ENCODE results near the gene PROCR. TPM values are rescaled to one million over a fixed set of nuclear protein-coding genes. Genes with fewer than 3 reads are reported as not detected.
"Not testable (repeated sequence)": the region's sequence is repeated elsewhere in the genome, so short reads cannot be mapped to it uniquely, and the experiment has no call there.

The PROCR gene
- polyA plus RNA-seq, 4 donors, result 8.3 to 32.1 (median 18.6) TPM

DNA sequence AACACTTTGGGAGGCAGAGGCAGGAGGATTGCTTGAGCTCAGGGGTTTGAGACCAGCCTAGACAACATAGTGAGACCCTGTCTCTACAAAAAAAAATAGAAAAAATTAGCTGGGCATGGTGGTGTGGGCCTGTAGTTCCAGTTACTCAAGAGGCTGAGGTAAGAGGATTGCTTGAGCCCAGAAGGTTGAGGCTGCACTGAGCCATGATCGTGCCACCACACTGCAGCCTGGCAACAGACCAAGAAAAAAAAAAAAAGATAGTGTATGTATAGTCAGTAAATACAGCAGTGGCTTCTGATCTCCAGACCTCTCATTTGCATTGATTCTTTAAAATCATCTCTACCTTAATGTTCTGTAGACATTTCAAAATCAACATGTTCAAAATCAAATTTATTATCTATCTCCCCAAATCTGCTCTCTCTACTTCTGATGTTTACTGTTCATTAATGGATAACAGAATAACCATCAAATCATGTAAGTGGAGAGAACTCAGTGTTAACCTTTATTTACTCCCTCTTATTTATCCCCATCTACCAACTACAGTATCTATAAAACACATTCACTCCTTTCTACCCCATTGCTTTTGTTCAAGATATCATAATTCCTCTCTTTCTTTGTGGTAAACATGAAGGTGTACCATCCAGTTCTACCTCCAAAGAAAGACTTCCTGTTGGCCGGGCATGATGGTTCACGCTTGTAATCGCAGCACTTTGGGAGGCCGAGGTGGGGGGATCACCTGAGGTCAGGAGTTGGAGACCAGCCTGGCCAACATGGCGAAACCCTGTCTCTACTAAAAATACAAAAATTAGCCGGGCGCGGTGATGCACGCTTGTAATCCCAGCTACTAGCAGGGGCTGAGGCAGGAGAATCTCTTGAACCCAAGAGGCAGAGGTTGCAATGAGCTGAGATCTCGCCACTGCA is 7.7 kb downstream of the PROCR start:
- FAIRE-seq (no peak), DNase-seq (no peak)
- Histone ChIP-seq H3K36me3 (ENCODE audit: control insufficient read depth in 3 of 3, insufficient read depth in 2 of 3, low read depth in 1 of 3, low read length in 3 of 3) (peaks cover 0 to 11% (median 0%) of the 10 kb centered on the region in 3 donors), H3K4me1 (ENCODE audit: control insufficient read depth in 3 of 3, insufficient read depth in 2 of 3, low read depth in 1 of 3, low read length in 2 of 3) (peaks cover 0 to 1% (median 0%) of the 10 kb centered on the region in 3 donors), H3K27ac (ENCODE audit: low read depth in 1 of 3, low read length in 2 of 3) (no peak overlapping the region), H3K4me3 (ENCODE audit: low read depth in 1 of 3, low read length in 3 of 3) (no peak overlapping the region), H3K9me3 (ENCODE audit: control insufficient read depth in 2 of 2, insufficient read depth in 1 of 2, low read depth in 1 of 2, low read length in 1 of 2) (no peaks in the 10 kb centered on the region), H3K27me3 (ENCODE audit: control insufficient read depth in 3 of 3, insufficient read depth in 3 of 3, low read length in 3 of 3) (no peaks in the 10 kb centered on the region)
- 82 to 87% (median 85%) methylated on average over 11 of the region's 11 CpGs for WGBS, 3 donors

- Histone ChIP-seq H3K4me1 (ENCODE audit: control insufficient read depth in 3 of 3, insufficient read depth in 2 of 3, low read depth in 1 of 3, low read length in 2 of 3) (no peaks in the 10 kb centered on the region), H3K27me3 (ENCODE audit: control insufficient read depth in 3 of 3, insufficient read depth in 3 of 3, low read length in 3 of 3) (no peaks in the 10 kb centered on the region), H3K9me3 (ENCODE audit: control insufficient read depth in 2 of 2, insufficient read depth in 1 of 2, low read depth in 1 of 2, low read length in 1 of 2) (no peaks in the 10 kb centered on the region), H3K27ac (ENCODE audit: low read depth in 1 of 3, low read length in 2 of 3) (no peak overlapping the region), H3K36me3 (ENCODE audit: control insufficient read depth in 3 of 3, insufficient read depth in 2 of 3, low read depth in 1 of 3, low read length in 3 of 3) (peaks cover 0 to 11% (median 0%) of the 10 kb centered on the region in 3 donors), H3K4me3 (ENCODE audit: low read depth in 1 of 3, low read length in 3 of 3) (no peak overlapping the region)
- FAIRE-seq, result no peak
- 88 to 96% (median 92%) methylated on average over 5 of the region's 5 CpGs for WGBS, 3 donors
- DNase-seq, result no peak
Observed at GRCh38 chr20:35180266-35180665, 8.4 kb downstream of the PROCR start.

GRCh38 chr20:35181731-35182130 is 9.9 kb downstream of the PROCR start:
- Histone ChIP-seq H3K36me3 (ENCODE audit: control insufficient read depth in 3 of 3, insufficient read depth in 2 of 3, low read depth in 1 of 3, low read length in 3 of 3) (no peaks in the 10 kb centered on the region), H3K4me1 (ENCODE audit: control insufficient read depth in 3 of 3, insufficient read depth in 2 of 3, low read depth in 1 of 3, low read length in 2 of 3) (no peaks in the 10 kb centered on the region), H3K27ac (ENCODE audit: low read depth in 1 of 3, low read length in 2 of 3) (no peak overlapping the region), H3K27me3 (ENCODE audit: control insufficient read depth in 3 of 3, insufficient read depth in 3 of 3, low read length in 3 of 3) (no peaks in the 10 kb centered on the region), H3K4me3 (ENCODE audit: low read depth in 1 of 3, low read length in 3 of 3) (no peak overlapping the region), H3K9me3 (ENCODE audit: control insufficient read depth in 2 of 2, insufficient read depth in 1 of 2, low read depth in 1 of 2, low read length in 1 of 2) (no peaks in the 10 kb centered on the region)
- FAIRE-seq (no peak), DNase-seq (no peak)

- H3K4me3 ChIP-seq (ENCODE audit: low read depth in 1 of 3, low read length in 3 of 3); H3K27me3 ChIP-seq (ENCODE audit: control insufficient read depth in 3 of 3, insufficient read depth in 3 of 3, low read length in 3 of 3); H3K27ac ChIP-seq (ENCODE audit: low read depth in 1 of 3, low read length in 2 of 3); H3K9me3 ChIP-seq (ENCODE audit: control insufficient read depth in 2 of 2, insufficient read depth in 1 of 2, low read depth in 1 of 2, low read length in 1 of 2); DNase-seq; H3K4me1 ChIP-seq (ENCODE audit: control insufficient read depth in 3 of 3, insufficient read depth in 2 of 3, low read depth in 1 of 3, low read length in 2 of 3); H3K36me3 ChIP-seq (ENCODE audit: control insufficient read depth in 3 of 3, insufficient read depth in 2 of 3, low read depth in 1 of 3, low read length in 3 of 3); FAIRE-seq: not testable (repeated sequence)
- 78 to 89% (median 87%) methylated on average over 10 of the region's 10 CpGs for WGBS, 3 donors
Observed at GRCh38 chr20:35186691-35187289, 14.9 kb downstream of the PROCR start.

DNA sequence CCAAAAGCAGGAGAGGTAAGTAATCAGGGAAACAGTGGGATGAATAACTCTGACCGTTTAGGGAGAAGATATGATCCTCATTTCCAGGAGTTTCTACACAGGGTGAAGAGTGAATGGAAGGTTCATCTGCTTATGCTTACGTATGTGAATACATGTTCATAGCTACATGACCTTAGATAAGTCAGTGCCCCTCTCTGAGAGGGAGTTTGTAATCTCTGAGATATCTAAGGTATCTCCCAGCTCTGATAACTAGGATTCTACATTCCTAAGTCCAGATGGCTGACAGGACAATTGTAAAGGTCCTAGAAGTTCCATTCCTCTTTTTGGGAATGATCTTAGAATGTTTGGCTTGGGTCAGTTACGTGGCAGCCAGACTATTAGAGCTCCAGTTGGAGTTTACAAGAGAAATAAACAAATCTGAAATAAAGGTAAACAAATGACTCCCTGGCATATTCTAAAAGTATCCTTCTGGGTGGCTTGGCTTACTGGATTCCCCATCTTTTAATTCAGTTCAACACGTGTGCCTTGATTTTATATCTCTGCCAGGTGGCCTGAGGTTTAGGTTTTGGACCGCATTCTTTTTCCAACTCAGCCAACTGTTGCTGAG is 15.8 kb downstream of the PROCR start:
- Histone ChIP-seq H3K9me3 (ENCODE audit: control insufficient read depth in 2 of 2, insufficient read depth in 1 of 2, low read depth in 1 of 2, low read length in 1 of 2) (peaks cover 0 to 4% of the 10 kb centered on the region in 2 donors), H3K4me1 (ENCODE audit: control insufficient read depth in 3 of 3, insufficient read depth in 2 of 3, low read depth in 1 of 3, low read length in 2 of 3) (peaks cover 0 to 6% (median 3%) of the 10 kb centered on the region in 3 donors), H3K36me3 (ENCODE audit: control insufficient read depth in 3 of 3, insufficient read depth in 2 of 3, low read depth in 1 of 3, low read length in 3 of 3) (no peaks in the 10 kb centered on the region), H3K27ac (ENCODE audit: low read depth in 1 of 3, low read length in 2 of 3) (no peak overlapping the region), H3K4me3 (ENCODE audit: low read depth in 1 of 3, low read length in 3 of 3) (no peak overlapping the region), H3K27me3 (ENCODE audit: control insufficient read depth in 3 of 3, insufficient read depth in 3 of 3, low read length in 3 of 3) (no peaks in the 10 kb centered on the region)
- DNase-seq (no peak), FAIRE-seq (no peak)
- WGBS, 3 donors, result 66 to 81% (median 79%) methylated on average over 5 of the region's 5 CpGs

- DNase-seq, result peak in 1 of 2 donors; percentile 15
- H3K27ac ChIP-seq (ENCODE audit: low read depth in 1 of 3, low read length in 2 of 3); H3K9me3 ChIP-seq (ENCODE audit: control insufficient read depth in 2 of 2, insufficient read depth in 1 of 2, low read depth in 1 of 2, low read length in 1 of 2); FAIRE-seq; H3K36me3 ChIP-seq (ENCODE audit: control insufficient read depth in 3 of 3, insufficient read depth in 2 of 3, low read depth in 1 of 3, low read length in 3 of 3); H3K4me3 ChIP-seq (ENCODE audit: low read depth in 1 of 3, low read length in 3 of 3); H3K27me3 ChIP-seq (ENCODE audit: control insufficient read depth in 3 of 3, insufficient read depth in 3 of 3, low read length in 3 of 3): not testable (repeated sequence)
- WGBS, 3 donors, result 39 to 68% (median 54%) methylated on average over 8 of the region's 8 CpGs
- peaks cover 0 to 12% (median 3%) of the 10 kb centered on the region in 3 donors for H3K4me1 ChIP-seq (ENCODE audit: control insufficient read depth in 3 of 3, insufficient read depth in 2 of 3, low read depth in 1 of 3, low read length in 2 of 3)
Observed at GRCh38 chr20:35189223-35189622, 17.4 kb downstream of the PROCR start.

GRCh38 chr20:35190556-35190955 is 18.7 kb downstream of the PROCR start:
- Histone ChIP-seq H3K4me3 (ENCODE audit: low read depth in 1 of 3, low read length in 3 of 3) (no peak overlapping the region), H3K4me1 (ENCODE audit: control insufficient read depth in 3 of 3, insufficient read depth in 2 of 3, low read depth in 1 of 3, low read length in 2 of 3) (peaks cover 0 to 12% (median 3%) of the 10 kb centered on the region in 3 donors), H3K36me3 (ENCODE audit: control insufficient read depth in 3 of 3, insufficient read depth in 2 of 3, low read depth in 1 of 3, low read length in 3 of 3) (no peaks in the 10 kb centered on the region), H3K9me3 (ENCODE audit: control insufficient read depth in 2 of 2, insufficient read depth in 1 of 2, low read depth in 1 of 2, low read length in 1 of 2) (peaks cover 0 to 9% of the 10 kb centered on the region in 2 donors), H3K27ac (ENCODE audit: low read depth in 1 of 3, low read length in 2 of 3) (peak overlapping the region in 1 of 3 donors; percentile 45), H3K27me3 (ENCODE audit: control insufficient read depth in 3 of 3, insufficient read depth in 3 of 3, low read length in 3 of 3) (no peaks in the 10 kb centered on the region)
- DNase-seq, result no peak
- FAIRE-seq, result no peak
- 78 to 96% (median 94%) methylated on average over 6 of the region's 6 CpGs for WGBS, 3 donors

- FAIRE-seq (no peak), DNase-seq (no peak)
- Histone ChIP-seq H3K4me1 (ENCODE audit: control insufficient read depth in 3 of 3, insufficient read depth in 2 of 3, low read depth in 1 of 3, low read length in 2 of 3) (peaks cover 0 to 12% (median 3%) of the 10 kb centered on the region in 3 donors), H3K4me3 (ENCODE audit: low read depth in 1 of 3, low read length in 3 of 3) (no peak overlapping the region), H3K27me3 (ENCODE audit: control insufficient read depth in 3 of 3, insufficient read depth in 3 of 3, low read length in 3 of 3) (no peaks in the 10 kb centered on the region), H3K9me3 (ENCODE audit: control insufficient read depth in 2 of 2, insufficient read depth in 1 of 2, low read depth in 1 of 2, low read length in 1 of 2) (peaks cover 0 to 13% of the 10 kb centered on the region in 2 donors), H3K36me3 (ENCODE audit: control insufficient read depth in 3 of 3, insufficient read depth in 2 of 3, low read depth in 1 of 3, low read length in 3 of 3) (no peaks in the 10 kb centered on the region), H3K27ac (ENCODE audit: low read depth in 1 of 3, low read length in 2 of 3) (no peak overlapping the region)
- 62 to 75% (median 72%) methylated on average over 5 of the region's 5 CpGs for WGBS, 3 donors
Observed at GRCh38 chr20:35191419-35192117, 19.7 kb downstream of the PROCR start.

All from small intestine (tissue), 7 donors.